ENCODE data around the gene NCKAP1.
A peak's percentile ranks its signal among the peaks of the same experiment; 100 is the strongest.

Gene NCKAP1

DNA sequence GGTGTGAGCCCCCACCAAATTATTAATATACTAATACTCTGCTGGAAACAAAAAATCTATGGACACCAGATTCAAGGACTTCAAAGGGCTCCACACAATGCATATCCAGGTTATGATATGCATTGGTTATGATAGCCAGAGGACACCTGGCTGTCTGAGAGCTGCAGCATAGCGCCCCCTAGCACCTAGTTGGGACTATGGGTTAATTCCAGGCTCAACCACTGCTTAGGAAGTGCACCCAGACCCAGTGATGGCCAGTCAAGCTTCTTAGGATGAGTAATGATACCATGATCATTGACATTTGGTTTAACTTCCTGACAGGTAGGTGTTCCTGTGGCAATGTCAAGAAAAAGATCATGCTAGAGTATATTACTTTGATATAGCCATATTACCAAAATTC is 168.0 kb downstream of the NCKAP1 start:
- no peak for DNase-seq (ENCODE audit: low read depth)
- TF ChIP-seq, protein P1, sequence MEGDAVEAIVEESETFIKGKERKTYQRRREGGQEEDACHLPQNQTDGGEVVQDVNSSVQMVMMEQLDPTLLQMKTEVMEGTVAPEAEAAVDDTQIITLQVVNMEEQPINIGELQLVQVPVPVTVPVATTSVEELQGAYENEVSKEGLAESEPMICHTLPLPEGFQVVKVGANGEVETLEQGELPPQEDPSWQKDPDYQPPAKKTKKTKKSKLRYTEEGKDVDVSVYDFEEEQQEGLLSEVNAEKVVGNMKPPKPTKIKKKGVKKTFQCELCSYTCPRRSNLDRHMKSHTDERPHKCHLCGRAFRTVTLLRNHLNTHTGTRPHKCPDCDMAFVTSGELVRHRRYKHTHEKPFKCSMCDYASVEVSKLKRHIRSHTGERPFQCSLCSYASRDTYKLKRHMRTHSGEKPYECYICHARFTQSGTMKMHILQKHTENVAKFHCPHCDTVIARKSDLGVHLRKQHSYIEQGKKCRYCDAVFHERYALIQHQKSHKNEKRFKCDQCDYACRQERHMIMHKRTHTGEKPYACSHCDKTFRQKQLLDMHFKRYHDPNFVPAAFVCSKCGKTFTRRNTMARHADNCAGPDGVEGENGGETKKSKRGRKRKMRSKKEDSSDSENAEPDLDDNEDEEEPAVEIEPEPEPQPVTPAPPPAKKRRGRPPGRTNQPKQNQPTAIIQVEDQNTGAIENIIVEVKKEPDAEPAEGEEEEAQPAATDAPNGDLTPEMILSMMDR (conservative IDR thresholded peaks at IDR 0.05; ENCODE audit: low read depth, low read length) = peak; percentile 52

DNA sequence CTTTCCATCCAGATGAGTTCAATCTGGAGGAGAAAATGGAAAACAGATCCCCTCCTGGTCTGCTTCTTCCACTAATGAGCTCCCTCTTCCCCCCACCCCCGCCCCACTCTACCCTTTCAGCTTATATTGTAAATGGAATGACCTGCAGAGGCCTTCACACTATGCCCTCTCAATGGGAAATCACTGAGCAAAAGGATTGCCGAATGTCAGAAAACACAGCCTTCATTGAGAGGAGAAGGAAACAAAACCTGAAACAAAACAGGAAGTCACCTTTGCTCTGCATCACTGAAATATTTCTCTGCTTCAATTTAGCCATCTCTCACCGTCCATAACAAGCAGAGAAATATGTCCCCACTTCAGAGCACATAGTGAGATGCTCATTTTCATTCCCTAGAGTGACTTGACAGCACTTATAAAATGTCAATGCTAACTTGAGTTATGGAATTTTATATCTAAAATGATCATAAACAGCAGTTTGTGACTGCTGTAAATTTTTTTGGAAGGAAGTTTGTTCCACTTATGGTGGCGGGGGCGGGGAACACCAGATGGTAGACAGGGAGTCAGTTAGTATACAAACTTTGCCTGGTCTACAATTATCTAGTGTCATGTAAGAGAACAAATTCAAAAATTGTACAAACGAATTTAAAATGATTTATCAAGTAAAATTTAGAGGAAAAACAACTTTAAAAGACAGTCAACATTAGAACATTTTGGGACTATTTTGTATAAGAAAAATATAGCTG is 170.0 kb downstream of the NCKAP1 start:
- DNase-seq (ENCODE audit: low read depth) = no peak
- no peak overlapping the region for H3K4me3 ChIP-seq (ENCODE audit: low read length)
- TF ChIP-seq, protein P1 (conservative IDR thresholded peaks at IDR 0.05; ENCODE audit: low read depth, low read length) = no peak

More for the DNA sequence above, 168.0 kb downstream of the NCKAP1 start:
- H3K4me3 ChIP-seq (ENCODE audit: low read length) = no peak overlapping the region

DNA sequence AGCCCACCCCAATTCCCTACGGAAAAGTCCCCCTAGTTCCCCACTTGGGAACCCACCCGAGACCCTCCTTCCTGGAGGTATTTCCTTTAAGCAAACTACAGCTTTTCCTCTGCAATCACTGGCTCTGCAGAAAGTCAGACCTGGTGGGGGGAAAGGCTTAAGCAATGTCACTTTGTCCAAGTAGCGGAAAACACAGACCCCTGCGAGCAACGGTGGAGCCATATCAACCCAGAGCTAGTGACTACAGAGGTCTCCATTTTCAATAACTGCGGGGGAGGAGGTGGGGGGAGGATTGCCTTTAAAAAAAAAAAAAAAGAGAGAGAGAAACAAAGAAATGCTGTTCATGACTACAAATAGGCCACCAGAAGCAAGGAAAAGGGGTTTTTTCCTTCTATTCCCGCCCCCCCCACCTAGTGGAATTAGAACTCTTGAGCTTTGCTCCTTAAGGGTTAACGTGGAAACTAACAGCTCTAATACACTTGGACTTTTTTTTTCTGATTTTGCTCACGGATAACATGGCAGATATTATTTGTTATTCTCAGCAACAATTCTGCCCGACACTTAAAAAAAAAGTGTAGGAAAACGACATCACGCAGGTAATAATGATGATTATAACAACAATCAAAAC is 170.7 kb downstream of the NCKAP1 start:
- H3K4me3 ChIP-seq (ENCODE audit: low read length) = peak overlapping the region; percentile 52
- TF ChIP-seq, protein P1 (conservative IDR thresholded peaks at IDR 0.05; ENCODE audit: low read depth, low read length) = no peak
- DNase-seq (ENCODE audit: low read depth) = no peak

DNA sequence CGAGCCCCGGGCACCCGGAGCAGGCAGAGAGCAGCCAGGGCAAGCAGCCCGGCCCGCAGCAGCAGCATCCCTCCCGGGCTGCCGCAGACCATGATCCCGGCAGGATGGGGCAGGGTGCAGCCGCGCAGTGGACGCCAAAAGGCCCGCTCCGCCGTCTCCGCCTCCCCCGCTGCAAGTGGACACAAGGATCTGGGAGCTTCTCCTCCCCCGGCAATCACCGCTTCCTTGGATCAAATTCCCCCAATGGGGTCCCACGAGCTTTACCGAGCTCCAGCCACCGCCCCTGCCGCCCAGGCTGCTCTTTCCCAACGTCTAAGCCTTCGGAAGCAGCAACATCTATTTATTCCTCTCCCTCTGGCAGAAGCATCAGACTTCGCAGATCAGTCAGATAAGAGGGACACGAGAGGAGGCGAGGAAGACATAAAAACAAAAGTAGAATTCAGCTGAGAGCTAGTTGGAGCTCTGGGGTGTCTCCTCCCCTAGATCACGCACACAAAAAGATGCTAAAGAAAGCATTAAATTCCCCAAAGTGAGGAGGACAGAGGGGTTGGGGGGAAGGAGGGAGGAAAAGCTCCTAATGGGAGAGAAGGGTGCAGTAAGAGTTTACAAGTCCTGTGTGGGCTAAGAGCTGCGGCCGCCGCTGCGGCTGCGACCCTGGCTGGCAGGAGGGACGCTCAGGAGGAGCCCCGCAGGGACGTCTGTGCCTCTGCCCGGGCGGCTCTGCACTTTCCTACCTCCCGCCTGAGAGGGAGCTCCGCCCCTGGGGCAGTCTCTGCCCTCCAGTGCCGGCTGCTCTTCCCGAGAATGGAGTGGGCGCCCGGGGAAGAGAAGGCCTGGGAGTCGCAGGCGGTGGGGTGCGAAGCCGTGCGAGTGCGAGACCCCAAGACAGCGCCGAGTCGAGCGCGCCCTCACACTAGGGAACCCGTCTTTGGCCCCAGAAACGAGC is 171.5 kb downstream of the NCKAP1 start, which contains the start of gene FRZB:
TSS of gene FRZB (minus strand) at position 177 of the 946 bp plus-strand sequence. CDS start at position 92, 85 bp downstream.
- peak within 1 kb of the TSS; percentile 52 for H3K4me3 ChIP-seq (ENCODE audit: low read length)
- DNase-seq (ENCODE audit: low read depth) = peak; percentile 52

DNA sequence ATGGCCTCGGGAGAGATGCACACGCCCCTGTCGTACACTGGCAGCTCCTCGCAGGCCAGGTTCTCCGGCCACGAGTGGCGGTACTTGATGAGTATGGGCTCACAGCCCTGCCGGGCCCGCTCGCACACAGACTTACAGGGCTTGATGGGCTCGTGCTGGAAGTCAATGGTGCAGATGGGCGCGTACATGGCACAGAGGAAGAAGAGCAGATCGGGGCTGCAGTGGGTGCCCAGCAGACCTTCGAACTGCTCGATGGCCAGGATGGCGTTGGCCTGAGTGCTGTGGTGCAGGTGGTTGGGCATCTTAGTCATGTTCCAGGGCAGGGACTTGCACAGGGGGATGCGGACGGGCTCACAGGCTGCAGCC is 172.2 kb downstream of the NCKAP1 start:
- DNase-seq (ENCODE audit: low read depth) = no peak
- TF ChIP-seq, protein P1 (conservative IDR thresholded peaks at IDR 0.05; ENCODE audit: low read depth, low read length) = no peak
- peak overlapping the region; percentile 52 for H3K4me3 ChIP-seq (ENCODE audit: low read length)

More for the DNA sequence above, 171.5 kb downstream of the NCKAP1 start, which contains the start of gene FRZB:
- TF ChIP-seq, protein P1 (conservative IDR thresholded peaks at IDR 0.05; ENCODE audit: low read depth, low read length) = no peak

DNA sequence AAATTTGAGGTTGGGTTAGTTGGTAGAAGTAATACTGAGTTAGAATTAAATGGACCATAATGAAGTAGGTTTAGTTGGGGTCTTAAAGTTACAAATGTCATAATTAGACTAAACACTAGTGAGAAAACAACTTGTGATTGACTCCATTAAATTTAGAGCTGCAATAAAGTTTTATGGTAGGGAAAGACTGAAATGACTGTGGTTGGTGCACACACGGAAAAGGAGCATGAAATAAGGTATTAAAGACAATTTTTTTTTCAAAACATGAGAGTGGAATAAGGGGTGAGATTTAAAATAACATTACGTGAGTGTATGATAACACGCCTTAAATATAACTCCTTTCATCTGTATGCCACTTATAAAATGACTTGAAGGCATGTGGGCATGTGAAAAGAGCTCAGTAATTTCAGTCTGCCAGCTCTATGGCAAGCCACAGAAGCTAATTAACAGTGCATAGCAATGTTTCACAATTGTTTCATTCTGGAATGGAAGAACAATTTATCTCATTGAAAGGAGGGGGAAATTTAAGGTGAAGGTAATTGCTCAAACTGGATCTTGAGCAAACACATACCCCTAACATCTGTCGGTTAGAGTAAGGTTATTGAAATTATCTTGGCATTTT is 173.2 kb downstream of the NCKAP1 start:
- TF ChIP-seq, protein P1 (conservative IDR thresholded peaks at IDR 0.05; ENCODE audit: low read depth, low read length) = no peak
- no peak overlapping the region for H3K4me3 ChIP-seq (ENCODE audit: low read length)
- no peak for DNase-seq (ENCODE audit: low read depth)

Data from retinal pigment epithelial cell (primary cell).